Psoas muscle (tissue), 8 donors: Measurements from ENCODE around the gene FNTB. TPM values are rescaled to one million over a fixed set of nuclear protein-coding genes. Genes with fewer than 3 reads are reported as not detected.

Experiments used
- ATAC-seq, 4 donors: fragments of 200-7000 bp; cut with Tn5 transposase; one replicate each; pipeline ENCODE4 v1.9.1; 2020; ENCODE audit warnings: moderate library complexity in 3 of 4, mild to moderate bottlenecking in 2 of 4
- DNase-seq, 2 donors: peaks; one replicate each; pipeline ENCODE4 v3.0.0-alpha.2; 2020
- H3K27ac ChIP-seq: fragments of 200-600 bp; one replicate; pipeline ENCODE4 v1.8.0; 2022
- H3K27me3 ChIP-seq, 3 donors: fragments of 200-600 bp in 1 of 3; one replicate each; pipeline versions ENCODE4 v1.6.1 to v1.8.0; 2013 to 2022; ENCODE audit warnings: low read length in 2 of 3, mild to moderate bottlenecking in 2 of 3, moderate library complexity in 1 of 3; ENCODE audit not compliant: insufficient read depth in 3 of 3
- H3K36me3 ChIP-seq, 2 donors: fragments of 200-600 bp in 1 of 2; one replicate each; pipeline versions ENCODE4 v1.6.1 to v1.8.0; 2013 to 2022; ENCODE audit warnings: low read depth in 1 of 2, mild to moderate bottlenecking in 1 of 2, moderate library complexity in 1 of 2; ENCODE audit not compliant: insufficient read depth in 1 of 2
- H3K4me1 ChIP-seq: fragments of 200-600 bp; one replicate; pipeline ENCODE4 v1.8.0; 2022
- H3K4me3 ChIP-seq: fragments of 200-600 bp; one replicate; pipeline ENCODE4 v1.8.0; 2022; ENCODE audit warnings: mild to moderate bottlenecking
- H3K9me3 ChIP-seq: fragments of 200-600 bp; one replicate; pipeline ENCODE4 v1.8.0; 2022
- WGBS, 3 donors: extraction: QIAGEN DNeasy Blood & Tissue Kit; methylation state at CpG; one replicate each; pipeline versions ENCODE4 v1.1.6 to v1.1.7; 2013; 5-methylcytosine and 5-hydroxymethylcytosine counted together
- intact Hi-C, 2 donors: fragments of 100-400 bp; cut with DNase I; formaldehyde crosslinking; loops; one replicate each; pipeline versions ENCODE4 v1.11.0 to v1.14.2; 2022
- polyA plus RNA-seq, 3 donors: library from polyadenylated mRNA; stranded (reverse); fragments of 200-250 nt; gene quantifications; one replicate each; pipeline ENCODE4 v1.2.3, GENCODE V29; 2013
- total RNA-seq, 4 donors: library from RNA; stranded (reverse); fragmentation: NEBNext Ultra II Directional in 2 of 4; extraction: Animal tissue kit (Norgen Biotek cat#: 25700) in 2 of 4; gene quantifications; one replicate each; pipeline versions ENCODE4 v1.2.1 to v1.2.4, GENCODE V29; 2021 to 2023
- TF ChIP-seq, protein P1 (sequence below): fragments of 200-600 bp; IDR thresholded peaks from one replicate; pipeline ENCODE4 v1.8.0; 2022; ENCODE audit warnings: antibody characterized with exemption
- donor health status: healthy with polysubstance abuse.
- donor health status: DM: no; HTN: no; CAD: no; lungs with moderate emphysema.
- donor health status: Bipolar disorder and iron deficiency.
- donor health status: healthy.
- donor health status: DM: yes; HTN: yes; CAD: no.
- donor health status: DM: no; HTN: no; CAD: no.
- donor health status: DM: no; HTN: no; CAD: no.
- donor health status: DM: yes; HTN: yes; CAD: no.

Gene FNTB
- total and polyA plus RNA-seq, 7 donors, result 10.2 to 28.8 (median 19.4) TPM

DNA sequence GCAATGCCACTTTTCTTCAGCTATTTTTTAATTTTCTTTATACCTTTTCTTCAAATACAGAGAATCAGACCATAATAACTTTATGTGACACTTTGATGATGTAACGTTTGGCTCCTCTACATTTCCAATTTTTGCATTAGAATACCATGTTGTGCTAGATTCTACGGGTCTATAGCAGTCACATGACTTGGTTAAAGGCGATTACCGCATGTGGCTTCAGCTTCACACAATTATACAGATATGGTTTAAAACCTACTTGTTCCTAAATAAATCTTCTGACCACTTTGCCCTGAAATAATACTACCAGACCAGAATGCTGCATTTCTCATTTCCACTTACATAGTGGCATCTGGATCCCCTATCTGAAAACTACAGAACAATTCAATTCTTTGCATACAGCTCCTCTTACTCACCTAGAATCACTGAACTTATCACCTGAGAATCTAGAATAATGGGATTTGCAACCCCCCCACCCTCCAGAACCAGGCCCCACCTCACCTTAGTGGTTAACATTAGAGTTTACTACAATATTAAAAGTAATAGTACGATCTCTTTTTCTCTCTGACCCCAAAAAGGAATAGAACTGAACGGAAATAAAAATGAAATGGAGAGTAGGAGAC, 114.3 kb downstream of the FNTB start:
- peaks cover 0 to 14% of the 10 kb centered on the region in 2 donors for H3K36me3 ChIP-seq
- H3K4me1 ChIP-seq, result peaks cover 54% of the 10 kb centered on the region
- WGBS, 3 donors, result 22 to 33% (median 25%) methylated on average over 6 of the region's 6 CpGs
- no peak for DNase-seq
- peak overlapping the region; percentile 93 for H3K27ac ChIP-seq
- no peak for ATAC-seq
- H3K4me3 ChIP-seq, result peak overlapping the region; percentile 94
- intact Hi-C loops, result no loop called here
- no peaks in the 10 kb centered on the region for H3K9me3 ChIP-seq
- TF ChIP-seq, protein P1, sequence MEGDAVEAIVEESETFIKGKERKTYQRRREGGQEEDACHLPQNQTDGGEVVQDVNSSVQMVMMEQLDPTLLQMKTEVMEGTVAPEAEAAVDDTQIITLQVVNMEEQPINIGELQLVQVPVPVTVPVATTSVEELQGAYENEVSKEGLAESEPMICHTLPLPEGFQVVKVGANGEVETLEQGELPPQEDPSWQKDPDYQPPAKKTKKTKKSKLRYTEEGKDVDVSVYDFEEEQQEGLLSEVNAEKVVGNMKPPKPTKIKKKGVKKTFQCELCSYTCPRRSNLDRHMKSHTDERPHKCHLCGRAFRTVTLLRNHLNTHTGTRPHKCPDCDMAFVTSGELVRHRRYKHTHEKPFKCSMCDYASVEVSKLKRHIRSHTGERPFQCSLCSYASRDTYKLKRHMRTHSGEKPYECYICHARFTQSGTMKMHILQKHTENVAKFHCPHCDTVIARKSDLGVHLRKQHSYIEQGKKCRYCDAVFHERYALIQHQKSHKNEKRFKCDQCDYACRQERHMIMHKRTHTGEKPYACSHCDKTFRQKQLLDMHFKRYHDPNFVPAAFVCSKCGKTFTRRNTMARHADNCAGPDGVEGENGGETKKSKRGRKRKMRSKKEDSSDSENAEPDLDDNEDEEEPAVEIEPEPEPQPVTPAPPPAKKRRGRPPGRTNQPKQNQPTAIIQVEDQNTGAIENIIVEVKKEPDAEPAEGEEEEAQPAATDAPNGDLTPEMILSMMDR, result no peak
- H3K27me3 ChIP-seq, result no peaks in the 10 kb centered on the region

DNA sequence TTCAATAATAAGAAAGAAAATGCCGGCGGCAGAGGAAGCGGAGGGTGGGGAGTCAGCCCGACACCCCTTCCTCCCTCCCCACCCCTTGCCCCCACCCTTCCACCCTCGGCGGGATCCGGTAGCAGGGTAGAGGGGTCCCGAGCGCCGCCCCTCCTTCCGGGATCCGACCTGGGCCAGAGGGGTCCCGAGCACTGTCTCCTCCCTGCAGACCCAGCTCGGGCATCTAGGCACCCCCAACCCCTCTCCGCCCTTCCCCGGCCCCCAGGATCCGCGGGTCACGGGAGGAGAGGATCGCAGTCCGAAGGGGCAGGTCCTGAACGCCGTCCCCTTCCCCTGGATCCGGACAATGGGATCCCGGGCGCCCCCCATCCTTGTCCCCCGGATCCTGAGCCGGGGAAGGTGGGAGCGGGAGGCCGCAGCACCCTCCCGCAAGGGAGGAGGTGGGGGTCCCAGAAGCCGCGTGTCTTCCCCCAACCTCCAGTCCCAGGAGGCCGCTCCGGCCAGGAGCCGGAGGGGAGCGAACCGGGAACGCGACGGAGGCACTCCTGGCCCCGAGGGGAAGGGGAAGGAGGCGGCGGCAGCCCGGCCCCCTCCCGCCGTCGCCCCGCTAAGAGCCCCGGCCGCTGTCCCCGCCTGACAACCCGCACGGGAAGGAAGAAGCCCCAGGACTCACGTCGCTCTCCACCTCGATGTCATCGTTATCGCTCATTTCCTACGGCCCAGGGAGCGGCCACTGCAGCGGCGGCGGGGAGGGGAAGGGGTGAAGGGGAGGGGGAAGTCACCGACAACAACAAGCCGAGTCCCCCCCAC, 115.1 kb downstream of the FNTB start:
- peak overlapping the region; percentile 93 for H3K27ac ChIP-seq
- H3K4me3 ChIP-seq, result peak overlapping the region; percentile 94
- no peaks in the 10 kb centered on the region for H3K9me3 ChIP-seq
- intact Hi-C loops, result no loop called here
- peaks cover 46% of the 10 kb centered on the region for H3K4me1 ChIP-seq
- WGBS, 3 donors, result 0 to 1% (median 1%) methylated on average over 28 to 66 of the region's 66 CpGs
- peak; percentile 5 to 20 (median 10) for ATAC-seq
- peaks cover 0 to 14% of the 10 kb centered on the region in 2 donors for H3K36me3 ChIP-seq
- DNase-seq, result peak in 1 of 2 donors; percentile 66
- no peaks in the 10 kb centered on the region for H3K27me3 ChIP-seq
- TF ChIP-seq, protein P1, result no peak

DNA sequence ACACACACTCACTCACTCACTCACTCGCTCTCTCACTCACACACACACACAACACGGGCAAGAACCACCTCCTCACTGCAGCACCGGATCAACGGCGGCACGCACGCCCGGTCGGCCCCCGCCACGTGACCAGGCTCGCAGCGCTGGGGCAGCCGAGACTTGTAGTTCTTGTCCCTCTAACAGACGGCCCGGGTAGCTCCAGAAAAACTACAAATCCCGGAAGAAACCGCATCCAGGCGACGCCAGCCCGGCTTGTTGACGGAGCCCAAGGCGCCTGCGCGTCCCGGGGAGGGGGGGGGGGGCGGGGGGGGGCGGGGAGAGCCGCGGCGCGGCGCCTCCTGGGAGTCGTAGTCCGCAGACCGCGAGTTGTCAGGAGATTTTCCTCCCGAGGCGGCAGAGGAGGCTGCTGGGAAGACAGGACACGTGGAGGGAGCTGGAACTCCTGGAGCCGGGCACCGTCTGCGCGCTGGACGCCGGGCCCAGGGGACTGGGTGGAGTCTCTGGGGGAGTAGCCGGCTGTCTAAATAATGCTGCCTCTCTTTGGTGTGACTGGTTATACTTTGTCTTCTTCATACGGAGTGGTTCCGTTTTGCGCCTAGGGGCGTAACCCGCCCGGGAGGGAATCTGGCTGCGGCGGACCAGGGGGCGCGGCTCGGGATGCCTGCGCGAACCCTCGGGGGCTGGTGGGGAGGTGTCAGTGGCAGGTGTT, 115.9 kb downstream of the FNTB start, which contains the start of gene MAX:
Gene MAX (minus strand): TSS at position 77 of the 709 bp plus-strand sequence. CDS start 178 bp downstream, outside the sequence.
- no peaks in the 10 kb centered on the region for H3K9me3 ChIP-seq
- peak within 1 kb of the TSS; percentile 93 for H3K27ac ChIP-seq
- TF ChIP-seq, protein P1, result no peak
- H3K4me1 ChIP-seq, result peaks cover 39% of the 10 kb centered on the region
- intact Hi-C loops, result no loop called here
- no peaks in the 10 kb centered on the region for H3K27me3 ChIP-seq
- H3K36me3 ChIP-seq, result peaks cover 0 to 14% of the 10 kb centered on the region in 2 donors
- peak; percentile 98 to 99 for DNase-seq
- peak within 1 kb of the TSS; percentile 94 for H3K4me3 ChIP-seq
- peak; percentile 94 to 95 (median 94) for ATAC-seq
- 0 to 1% (median 0%) methylated on average over 41 to 60 of the region's 61 CpGs for WGBS, 3 donors

DNA sequence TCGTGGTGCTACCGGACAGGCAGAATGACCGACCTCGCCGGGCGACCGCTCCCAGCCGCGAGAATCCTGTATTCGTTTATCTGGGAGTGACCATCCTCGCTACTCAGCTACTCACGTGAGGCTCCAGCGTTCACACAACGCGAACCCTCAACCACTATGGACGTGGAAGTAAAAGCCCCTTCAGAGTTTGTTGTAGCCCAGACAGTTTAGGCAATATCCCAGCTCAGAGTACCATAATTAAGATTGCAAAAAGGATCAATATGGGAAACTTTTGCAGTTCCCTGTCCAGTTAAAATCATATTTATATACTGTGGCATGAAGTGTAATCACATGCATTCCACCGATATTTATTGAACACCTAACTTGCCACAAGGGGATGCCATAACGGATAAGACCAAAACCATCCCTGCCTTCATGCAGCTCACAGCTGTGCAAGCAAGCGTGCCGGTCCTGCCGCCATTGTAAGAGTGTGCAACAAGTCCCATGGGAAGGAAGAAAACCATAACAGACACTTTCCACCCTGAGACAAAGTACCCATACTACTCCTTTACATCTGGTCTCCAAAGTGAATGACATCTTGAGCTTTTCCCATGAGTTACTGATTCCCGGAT, 116.6 kb downstream of the FNTB start:
- Histone ChIP-seq H3K9me3 (no peaks in the 10 kb centered on the region), H3K27ac (peak overlapping the region; percentile 87), H3K4me1 (peaks cover 32% of the 10 kb centered on the region), H3K27me3 (no peaks in the 10 kb centered on the region), H3K36me3 (peaks cover 0 to 11% of the 10 kb centered on the region in 2 donors), H3K4me3 (peak overlapping the region; percentile 94)
- DNase-seq, result no peak
- 7% methylated on average over 22 of the region's 22 CpGs for WGBS, 3 donors
- ATAC-seq, result no peak
- intact Hi-C loops, result no loop called here
- TF ChIP-seq, protein P1, result no peak
